Purkinje cell (primary cell): ENCODE measurements around the gene ANGEL2. TPM values are rescaled to one million over a fixed set of nuclear protein-coding genes. Genes with fewer than 3 reads are reported as not detected.

Source experiments
- polyA plus RNA-seq: library from polyadenylated mRNA; unstranded; fragments of >200 nt; fragmentation: Nextera tagmentation; gene quantifications from 2 replicates; pipeline ENCODE4 v1.2.1, GENCODE V29; 2014

The ANGEL2 gene, protein sequence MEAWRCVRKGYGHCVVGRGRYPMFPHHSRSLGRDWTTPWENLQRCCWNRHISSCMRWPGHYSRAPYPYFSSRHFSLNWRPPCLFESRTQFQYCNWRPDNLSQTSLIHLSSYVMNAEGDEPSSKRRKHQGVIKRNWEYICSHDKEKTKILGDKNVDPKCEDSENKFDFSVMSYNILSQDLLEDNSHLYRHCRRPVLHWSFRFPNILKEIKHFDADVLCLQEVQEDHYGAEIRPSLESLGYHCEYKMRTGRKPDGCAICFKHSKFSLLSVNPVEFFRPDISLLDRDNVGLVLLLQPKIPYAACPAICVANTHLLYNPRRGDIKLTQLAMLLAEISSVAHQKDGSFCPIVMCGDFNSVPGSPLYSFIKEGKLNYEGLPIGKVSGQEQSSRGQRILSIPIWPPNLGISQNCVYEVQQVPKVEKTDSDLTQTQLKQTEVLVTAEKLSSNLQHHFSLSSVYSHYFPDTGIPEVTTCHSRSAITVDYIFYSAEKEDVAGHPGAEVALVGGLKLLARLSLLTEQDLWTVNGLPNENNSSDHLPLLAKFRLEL
- 13.5 and 20.6 TPM in 2 replicates for polyA plus RNA-seq

GRCh38 chr1:213015099-213016050 is at the start of gene ANGEL2:
ANGEL2 (minus strand) TSS chr1:213015867; CDS start chr1:213015671, 196 bp downstream.

DNA sequence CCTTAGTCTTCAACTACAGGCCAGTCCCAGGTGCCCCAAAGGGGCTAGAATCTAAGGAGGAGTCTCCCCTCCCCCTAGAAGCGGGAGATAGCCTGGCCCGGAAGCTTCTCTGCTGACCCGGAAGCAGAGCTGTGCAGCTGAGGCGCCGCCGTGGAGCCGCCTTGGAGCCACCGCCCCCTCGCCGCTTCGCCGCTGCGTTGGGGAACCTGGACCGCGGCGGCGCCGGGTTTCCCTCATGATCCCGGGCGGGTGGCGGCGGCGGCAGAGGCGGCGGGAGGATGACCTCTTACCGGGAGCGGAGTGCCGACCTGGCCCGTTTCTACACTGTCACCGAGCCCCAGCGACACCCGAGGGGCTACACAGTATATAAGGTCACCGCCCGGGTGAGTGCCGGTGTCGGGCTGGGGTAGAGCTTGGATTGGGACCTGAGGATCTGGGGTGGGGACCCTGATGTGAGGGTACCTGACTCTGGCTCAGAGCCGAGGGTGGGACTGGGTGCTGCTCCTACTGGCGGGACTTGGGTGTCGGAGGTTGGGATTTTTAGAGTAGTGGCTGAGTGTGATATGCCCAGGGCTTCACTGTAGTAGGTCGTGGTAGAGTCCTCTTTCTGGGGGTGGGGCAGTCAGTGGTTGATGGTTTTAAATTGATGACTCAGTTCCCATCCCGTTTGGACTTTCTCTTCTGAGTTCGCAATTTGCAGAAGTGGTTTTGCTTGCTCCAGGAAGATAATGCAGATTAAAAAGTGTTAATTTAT is 35.6 kb upstream of the ANGEL2 start, which contains the start of gene RPS6KC1:
Gene RPS6KC1 (plus strand): TSS at position 115 of the 754 bp plus-strand sequence. CDS start 164 bp downstream, at position 279.

DNA sequence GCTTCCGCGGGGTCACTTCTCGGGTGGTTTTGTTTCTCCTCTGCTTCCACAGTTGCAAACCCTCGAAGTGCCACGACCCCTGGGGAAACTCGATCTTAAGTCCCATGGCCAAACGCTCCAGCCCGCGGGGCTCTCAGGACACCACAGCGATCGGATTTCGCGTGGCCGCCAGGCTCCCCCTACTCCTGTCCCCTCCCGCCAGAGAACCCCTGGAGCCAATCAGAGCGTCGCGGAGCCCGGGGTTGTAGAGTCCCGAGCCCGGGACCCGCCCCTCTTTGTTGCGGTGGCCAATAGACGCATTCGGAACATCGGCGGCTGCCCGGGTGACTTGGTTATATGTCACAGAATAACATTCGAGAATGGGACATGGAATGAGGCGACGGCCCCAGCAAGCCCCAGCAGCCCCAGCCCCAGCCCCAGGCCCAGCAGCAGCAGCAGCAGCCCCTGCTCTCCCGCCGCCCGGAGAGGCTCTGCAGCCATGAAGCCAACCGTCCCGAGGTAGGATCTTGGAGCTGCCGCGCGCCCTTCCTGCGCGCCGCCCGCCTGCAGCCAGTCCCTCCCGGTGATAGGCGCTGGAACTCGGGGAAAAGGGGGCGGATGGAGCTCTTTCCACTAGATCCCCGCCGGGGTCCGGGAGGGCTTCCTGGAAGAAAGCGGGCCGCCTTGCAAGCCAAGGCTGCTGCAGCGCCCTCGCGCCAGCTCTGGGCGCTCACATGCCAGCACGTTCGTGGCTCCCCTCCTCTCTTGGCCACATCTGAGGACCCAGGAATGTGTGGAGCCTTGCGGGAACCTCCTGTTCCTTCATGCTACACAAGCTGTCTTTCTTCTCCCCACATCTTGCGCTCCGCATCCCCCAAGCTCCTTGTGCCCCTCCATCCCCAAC is 65.2 kb downstream of the ANGEL2 start, which contains the start of gene VASH2:
Gene VASH2 (plus strand): TSS at position 299 of the 883 bp plus-strand sequence. CDS start 1,002 bp downstream, outside the sequence.

Other genes with a start within 250 kb of the ANGEL2 start
- 35.3 and 47.9 TPM in 2 replicates for gene NSL1, start 224.1 kb downstream of the ANGEL2 start, polyA plus RNA-seq
- 21.8 and 25.3 TPM in 2 replicates for gene TATDN3, start 224.0 kb downstream of the ANGEL2 start, polyA plus RNA-seq
- gene SPATA45, start 168.2 kb downstream of the ANGEL2 start, polyA plus RNA-seq: 1.7 TPM in 1 of 2 replicates, not detected in the other
- gene FLVCR1, start 157.6 kb downstream of the ANGEL2 start, polyA plus RNA-seq: 18.3 and 32.9 TPM in 2 replicates
- gene VASH2, start 65.3 kb downstream of the ANGEL2 start, polyA plus RNA-seq: 1.1 and 1.6 TPM in 2 replicates
- 17.9 and 19.2 TPM in 2 replicates for gene RPS6KC1, start 35.4 kb upstream of the ANGEL2 start, polyA plus RNA-seq